ENCODE data around the gene HOMER2.
"Not testable (repeated sequence)": the region's sequence is repeated elsewhere in the genome, so short reads cannot be mapped to it uniquely, and the experiment has no call there.

The HOMER2 gene

GRCh38 chr15:82892573-82892972 lies 59.9 kb downstream of the HOMER2 start:
- no peak for DNase-seq

DNA sequence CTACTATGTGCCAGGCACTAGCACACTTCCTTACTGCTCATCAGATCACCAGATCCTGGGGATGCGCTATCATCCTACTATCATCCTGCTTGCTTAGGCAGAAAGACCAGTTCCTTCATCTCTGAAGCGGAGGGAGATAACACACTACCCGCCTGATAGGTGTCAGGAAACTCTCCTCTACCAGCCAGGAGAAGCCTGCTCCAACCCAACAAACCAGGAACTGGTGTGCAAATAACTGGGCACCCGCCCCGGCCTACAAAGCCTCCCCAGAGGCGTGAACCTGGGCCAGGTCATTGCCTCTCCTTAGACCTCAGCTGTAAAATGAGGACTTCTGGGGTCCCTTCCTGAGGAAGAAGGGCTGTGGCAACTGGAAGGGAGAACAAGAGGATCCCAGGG lies 61.5 kb downstream of the HOMER2 start:
- no peak for DNase-seq

- DNase-seq, result no peak
These were observed 62.1 kb downstream of the HOMER2 start for GRCh38 chr15:82890338-82890994.

DNA sequence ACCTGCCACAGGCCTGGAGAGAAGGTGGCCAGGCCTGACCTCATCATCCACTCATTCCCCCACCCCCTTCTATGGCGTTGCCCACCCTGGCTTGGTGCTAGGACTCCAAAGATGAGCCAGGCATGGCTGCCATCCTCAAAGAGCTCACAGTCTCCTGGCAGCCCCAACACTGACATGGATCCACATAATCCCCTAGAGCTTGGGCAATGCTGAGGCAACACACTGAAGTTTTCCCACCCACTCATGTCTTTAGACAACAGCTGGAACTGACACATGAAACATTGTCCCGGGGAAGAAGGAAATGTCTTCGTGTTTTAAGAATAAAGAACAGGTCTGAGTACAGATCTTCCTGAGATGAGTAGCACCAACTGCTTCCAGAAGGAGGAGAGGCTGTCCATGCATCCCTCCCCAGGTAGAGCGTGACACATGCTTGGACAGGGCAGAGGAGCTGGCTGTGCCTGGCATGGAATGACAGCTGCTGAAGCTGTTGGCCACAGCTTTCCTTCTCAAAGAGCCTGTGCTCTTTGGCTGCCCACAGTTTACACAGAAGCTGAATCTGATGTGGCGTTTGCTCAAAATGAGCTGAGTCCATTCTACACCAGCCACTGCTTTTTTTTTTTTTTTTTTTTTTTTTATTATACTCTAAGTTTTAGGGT lies 70.1 kb downstream of the HOMER2 start:
- DNase-seq, result no peak

DNA sequence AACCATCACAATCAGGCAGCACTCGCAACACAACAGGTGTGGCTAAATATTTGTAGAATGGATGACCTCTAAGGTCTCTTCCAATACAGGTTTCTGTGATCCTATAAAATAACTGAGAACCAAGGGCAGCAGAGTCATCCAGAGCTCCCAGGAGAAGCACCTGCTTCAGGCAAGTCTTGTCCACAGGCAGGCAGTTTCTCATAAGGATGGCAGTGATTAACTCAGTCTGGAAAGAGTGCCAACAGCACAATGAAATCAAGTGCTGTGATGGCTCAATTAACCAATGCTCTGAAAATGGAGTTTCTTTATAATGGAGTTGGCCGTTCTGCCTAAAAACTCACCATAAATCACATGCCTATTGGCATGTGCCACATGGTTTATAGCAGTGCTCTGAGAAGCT lies 70.8 kb downstream of the HOMER2 start:
- DNase-seq, result no peak

DNA sequence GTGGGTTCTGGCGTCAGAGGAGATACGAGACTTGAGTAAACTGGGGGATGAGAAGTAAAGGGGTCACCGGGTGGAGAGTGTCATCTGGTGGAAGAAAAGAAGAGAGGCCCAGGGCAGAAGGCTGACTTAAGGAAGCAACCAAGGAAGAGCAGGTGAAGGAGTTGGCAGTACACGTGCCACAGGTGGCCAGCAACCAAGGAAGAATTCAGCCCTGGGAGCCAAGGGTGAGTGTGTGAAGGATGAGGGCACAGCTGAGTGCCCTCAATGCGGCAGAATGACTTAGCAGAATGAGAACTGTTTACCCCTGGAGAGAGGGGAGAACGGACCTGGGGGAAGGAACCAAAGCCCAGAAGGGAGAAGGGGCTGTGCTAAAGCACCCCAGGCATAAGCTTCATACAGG lies 71.8 kb downstream of the HOMER2 start:
- DNase-seq, result no peak

GRCh38 chr15:82878325-82878724 lies 74.2 kb downstream of the HOMER2 start:
- no peak for DNase-seq

DNA sequence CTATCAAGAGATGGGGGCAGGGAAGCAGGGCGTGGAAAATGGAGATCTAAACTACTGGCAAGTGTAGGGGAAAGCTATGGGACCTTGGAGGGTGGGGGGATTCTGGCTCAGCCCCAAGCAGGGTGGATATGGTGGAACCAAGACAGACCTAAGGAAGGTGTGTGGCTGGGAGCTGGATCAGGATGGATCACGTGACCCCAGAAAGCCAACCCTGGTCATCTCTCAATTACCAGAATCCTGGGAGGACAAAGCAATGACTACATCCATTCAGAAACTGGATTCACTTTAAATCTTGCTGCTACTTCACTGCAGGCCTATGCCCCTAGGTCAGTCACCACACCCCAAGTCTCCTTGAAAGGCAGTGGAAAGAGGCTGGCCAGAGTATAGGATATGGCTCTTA lies 74.7 kb downstream of the HOMER2 start:
- DNase-seq, result no peak

DNA sequence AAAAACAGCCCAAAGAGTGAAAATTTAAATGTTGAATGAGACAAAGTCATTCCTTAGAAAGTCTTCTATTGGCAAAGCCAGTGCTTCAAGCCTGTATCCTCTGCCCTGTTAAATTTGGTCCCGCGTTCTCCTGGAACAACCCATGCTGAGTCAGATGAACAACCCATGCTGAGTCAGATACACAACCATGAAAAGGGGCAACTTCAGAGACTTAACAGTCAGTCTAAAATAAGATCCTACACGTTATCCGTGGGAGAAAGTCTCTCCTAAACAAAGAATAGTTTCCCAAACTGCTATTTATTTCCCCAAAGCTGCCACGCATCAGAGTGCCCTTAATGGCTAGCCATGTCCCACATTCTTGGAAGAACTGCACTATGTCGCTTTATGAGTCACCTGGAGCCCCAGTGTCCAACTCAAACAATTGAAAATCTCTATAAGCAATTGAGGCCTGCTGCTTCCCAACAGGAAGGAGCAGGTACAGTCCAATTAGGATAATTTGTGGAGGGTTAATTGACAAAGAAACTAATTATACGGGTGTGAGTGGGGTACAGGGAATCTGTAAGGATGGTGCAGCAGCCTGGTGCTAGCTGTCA lies 77.0 kb downstream of the HOMER2 start:
- no peak for DNase-seq

GRCh38 chr15:82874961-82875360 lies 77.6 kb downstream of the HOMER2 start:
- no peak for DNase-seq

- no peak for DNase-seq
These were observed 78.3 kb downstream of the HOMER2 start for GRCh38 chr15:82874267-82874666.

DNA sequence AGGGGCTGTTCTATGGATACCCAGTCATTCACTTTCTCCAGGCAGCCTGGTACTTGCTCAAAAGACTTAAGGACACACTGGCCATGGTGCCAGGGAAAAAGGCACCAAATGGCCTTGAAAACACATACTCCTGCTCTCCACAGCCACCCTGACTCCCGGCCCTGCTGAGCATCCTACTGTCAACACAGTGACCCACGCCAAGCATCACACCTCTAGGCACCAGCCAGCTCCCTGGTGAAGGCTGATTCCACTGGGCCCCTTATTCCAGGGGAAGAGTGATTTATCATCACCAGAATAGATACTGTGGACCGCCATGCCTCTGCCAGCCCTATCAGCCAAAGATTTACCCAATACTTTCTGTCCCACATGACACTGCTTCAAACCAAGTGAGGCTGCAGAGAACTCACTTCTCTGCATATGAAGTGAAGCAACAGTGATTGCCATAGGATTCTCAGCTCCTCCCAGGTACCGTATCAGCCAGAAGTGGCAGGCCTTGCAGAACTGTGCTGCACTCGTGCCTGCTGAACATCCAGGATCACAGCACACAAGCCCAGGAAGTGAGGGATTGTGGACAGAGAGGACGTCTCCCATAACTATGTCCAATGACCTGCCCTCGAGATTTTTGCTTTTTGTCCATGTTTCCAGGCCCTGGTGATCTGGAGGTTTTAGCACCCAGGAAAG lies 79.4 kb downstream of the HOMER2 start:
- DNase-seq, result no peak

GRCh38 chr15:82871832-82872484 lies 80.6 kb downstream of the HOMER2 start:
- no peak for DNase-seq

GRCh38 chr15:82871358-82871757 lies 81.2 kb downstream of the HOMER2 start:
- DNase-seq, result no peak

GRCh38 chr15:82870727-82871320 lies 81.7 kb downstream of the HOMER2 start:
- no peak for DNase-seq

DNA sequence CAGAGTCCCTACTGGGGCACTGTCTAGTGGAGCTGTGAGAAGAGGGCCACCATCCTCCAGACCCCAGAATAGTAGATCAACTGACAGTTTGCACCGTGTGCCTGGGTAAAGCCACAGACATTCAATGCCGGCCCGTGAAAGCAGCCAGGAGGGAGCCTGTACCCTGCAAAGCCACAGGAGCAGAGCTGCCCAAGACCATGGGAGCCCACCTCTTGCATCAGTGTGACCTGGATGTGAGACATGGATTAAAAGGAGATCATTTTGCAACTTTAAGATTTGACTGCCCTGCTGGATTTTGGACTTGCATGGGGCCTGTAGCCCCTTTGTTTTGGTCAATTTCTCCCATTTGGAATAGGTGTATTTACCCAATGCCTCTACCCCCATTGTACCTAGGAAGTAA lies 86.5 kb downstream of the HOMER2 start:
- DNase-seq, result not testable (repeated sequence)

DNA sequence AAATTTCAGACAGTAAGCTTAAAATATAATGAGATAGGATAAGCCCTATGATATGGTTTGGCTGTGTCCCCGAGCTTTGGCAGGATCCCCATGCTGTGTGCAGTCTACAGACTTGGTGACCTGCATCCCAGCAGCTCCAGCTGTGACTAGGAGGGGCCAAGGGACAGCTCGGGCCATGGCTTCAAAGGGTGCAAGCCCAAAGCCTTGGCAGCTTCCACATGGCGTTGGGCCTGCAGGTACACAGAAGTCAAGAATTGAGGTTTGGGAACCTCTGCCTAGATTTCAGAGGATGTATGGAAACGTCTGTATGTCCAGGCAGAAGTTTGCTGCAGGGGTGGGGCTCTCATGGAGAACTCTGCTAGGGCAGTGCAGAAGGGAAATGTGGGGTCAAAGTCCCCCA lies 86.9 kb downstream of the HOMER2 start:
- not testable (repeated sequence) for DNase-seq

DNA sequence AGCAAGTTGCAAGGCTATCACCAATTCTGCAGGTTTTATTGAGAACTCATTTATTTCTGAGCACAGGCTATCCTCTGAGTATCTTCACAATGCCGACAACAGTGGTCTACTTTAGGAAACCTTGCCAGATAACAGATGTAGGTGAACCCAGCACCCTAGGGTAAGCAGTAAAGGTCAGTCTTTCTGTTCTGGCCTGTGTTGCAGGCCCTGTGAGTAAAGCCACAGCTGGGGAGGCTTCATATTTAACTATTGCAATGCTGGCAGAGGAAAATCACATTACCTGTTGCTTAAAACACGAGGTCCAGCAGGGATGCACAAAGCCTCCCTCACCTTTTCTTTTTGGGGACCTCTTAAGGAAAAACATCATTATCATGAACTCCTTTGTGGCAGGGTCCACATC lies 87.6 kb downstream of the HOMER2 start:
- DNase-seq, result no peak

- no peak for DNase-seq
These were observed 89.6 kb downstream of the HOMER2 start for GRCh38 chr15:82862886-82863285.

DNA sequence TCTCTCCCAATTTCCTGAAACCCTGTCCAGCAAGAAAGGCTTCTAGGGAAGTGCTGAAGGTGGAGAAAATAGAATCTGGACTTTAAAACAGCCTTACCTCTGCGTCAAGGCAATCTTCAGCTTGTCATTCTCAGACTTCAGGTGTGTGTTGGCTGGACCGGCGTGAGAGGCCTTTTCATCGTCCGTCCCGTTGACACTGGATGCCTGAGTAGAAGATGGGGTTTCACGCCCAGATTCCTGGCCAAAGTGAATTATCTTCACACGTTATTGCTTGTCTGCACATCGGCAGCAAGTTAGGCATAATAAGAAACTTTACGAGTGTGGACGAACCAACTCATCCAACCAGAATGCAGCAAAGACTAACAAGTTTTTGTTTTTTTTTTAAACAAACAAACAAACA lies 93.6 kb downstream of the HOMER2 start:
- DNase-seq, result no peak

DNA sequence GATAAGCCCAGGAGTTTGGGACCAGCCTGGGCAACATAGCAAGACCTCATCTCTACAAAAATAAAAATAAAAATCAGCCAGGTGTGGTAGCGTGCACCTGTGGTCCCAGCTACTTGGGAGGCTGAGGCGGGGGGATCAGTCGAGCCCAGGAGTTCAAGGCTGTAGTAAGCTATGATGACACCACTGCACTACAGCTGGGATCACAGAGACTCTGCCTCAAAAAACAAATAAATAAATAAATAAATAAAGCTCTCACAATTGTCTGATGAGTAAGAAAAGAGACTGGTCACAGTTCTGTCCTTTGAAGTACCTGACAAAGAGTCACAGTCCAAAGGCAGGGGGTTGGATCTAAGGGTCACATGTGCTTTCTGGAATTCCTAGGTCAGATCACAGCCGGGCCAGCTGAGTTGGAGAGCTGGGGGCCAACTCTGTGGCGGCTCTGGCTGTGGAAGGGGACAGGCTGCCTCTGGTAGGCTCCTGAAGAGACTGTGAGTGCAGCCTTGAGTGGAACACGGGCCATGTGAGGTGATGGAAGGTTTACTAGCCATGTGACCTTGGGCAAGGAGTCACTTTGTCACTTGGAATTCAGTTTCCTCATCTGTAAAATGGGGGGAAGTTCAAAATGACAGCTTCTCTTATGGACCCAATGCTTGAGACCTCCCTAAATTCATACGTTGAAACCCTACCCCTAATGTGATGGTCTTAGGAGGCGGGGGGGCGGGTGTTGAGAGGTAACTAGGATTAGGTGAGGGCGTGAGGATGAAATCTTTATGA lies 95.9 kb downstream of the HOMER2 start:
- DNase-seq, result no peak

Data from NCI-H2081 (cell line).